Activated CD4-positive, alpha-beta memory T cell treated with anti-CD3 and anti-CD28 coated beads for 36 hours (primary cell): ENCODE data around the gene DHRS4. TPM values are rescaled to one million over a fixed set of nuclear protein-coding genes. Genes with fewer than 3 reads are reported as not detected.
"Not testable (repeated sequence)": the region's sequence is repeated elsewhere in the genome, so short reads cannot be mapped to it uniquely, and the experiment has no call there.

Experiments used
- CTCF ChIA-PET: fragments of 350-600 bp; sonication (Branson Sonifier 250); formaldehyde crosslinking; loops from one replicate; lab custom pipeline; 2021; ENCODE audit warnings: antibody characterized with exemption, inconsistent platforms; lab: Charles Lee
- POLR2A ChIA-PET: fragments of 350-600 bp; sonication (Branson Sonifier 250); formaldehyde crosslinking; loops from one replicate; lab custom pipeline; 2021; ENCODE audit warnings: antibody characterized with exemption; lab: Charles Lee
- DNase-seq: peaks from one replicate; pipeline ENCODE4 v3.0.0-alpha.2; 2020
- H3K27ac Mint-ChIP-seq: one replicate; pipeline ENCODE4 v1.8.0; 2021; ENCODE audit warnings: mixed read lengths
- H3K27me3 Mint-ChIP-seq: one replicate; pipeline ENCODE4 v1.8.0; 2021; ENCODE audit warnings: mixed read lengths
- H3K36me3 Mint-ChIP-seq: one replicate; pipeline ENCODE4 v1.8.0; 2021; ENCODE audit warnings: mixed read lengths
- H3K4me1 Mint-ChIP-seq: one replicate; pipeline ENCODE4 v1.8.0; 2021; ENCODE audit warnings: low read depth, mixed read lengths
- H3K4me3 Mint-ChIP-seq: one replicate; pipeline ENCODE4 v1.8.0; 2021; ENCODE audit warnings: mild to moderate bottlenecking, mixed read lengths
- H3K9me3 Mint-ChIP-seq: one replicate; pipeline ENCODE4 v1.8.0; 2021; ENCODE audit warnings: mixed read lengths
- intact Hi-C: fragments of 100-400 bp; cut with micrococcal nuclease; formaldehyde crosslinking; loops from one replicate; pipeline ENCODE4 v1.15.1; 2023
- total RNA-seq, 2 experiments: library from RNA; stranded (reverse); gene quantifications; one replicate each; pipeline ENCODE4 v1.2.3, GENCODE V29; 2021

Gene DHRS4
- total RNA-seq, 2 experiments from 2014 or later: 25.7 to 27.0 TPM

DNA sequence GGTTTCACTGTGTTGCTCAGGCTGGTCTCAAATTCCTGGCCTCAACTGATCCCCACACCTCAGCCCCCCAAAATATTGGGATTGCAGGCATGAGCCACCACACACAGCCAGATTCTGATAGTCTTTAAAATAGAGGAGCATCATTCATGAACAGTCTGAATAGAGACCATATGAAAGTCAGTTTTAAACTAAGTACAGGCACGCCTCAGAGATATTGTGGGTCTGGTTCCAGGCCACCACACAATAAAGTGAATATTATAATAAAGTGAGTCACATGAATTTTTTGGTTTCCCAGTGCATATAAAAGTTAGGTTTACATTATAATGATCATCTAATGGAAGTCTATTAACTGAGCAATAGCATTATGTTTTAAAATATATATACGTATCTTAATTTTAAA lies 8.1 kb downstream of the DHRS4 start:
- H3K27me3 Mint-ChIP-seq, H3K4me3 Mint-ChIP-seq: not testable (repeated sequence)

DNA sequence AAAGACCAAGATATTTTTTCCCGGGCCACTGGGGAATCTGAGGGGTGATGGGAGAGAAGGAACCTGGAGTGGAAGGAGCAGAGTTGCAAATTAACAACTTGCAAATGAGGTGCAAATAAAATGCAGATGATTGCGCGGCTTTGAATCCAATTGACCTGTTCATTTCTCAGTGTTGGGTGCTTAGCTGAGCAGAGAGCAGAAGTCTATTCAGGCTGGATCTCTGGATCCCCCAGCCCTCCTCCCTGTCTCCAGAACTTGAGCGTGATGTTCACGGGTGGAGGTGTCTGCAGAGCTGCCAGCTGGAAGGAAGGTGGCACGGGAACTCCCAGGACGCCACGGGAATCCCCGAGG lies 15.5 kb downstream of the DHRS4 start:
- DNase-seq, H3K27ac Mint-ChIP-seq, H3K27me3 Mint-ChIP-seq, intact Hi-C loops, H3K4me3 Mint-ChIP-seq, H3K4me1 Mint-ChIP-seq, H3K36me3 Mint-ChIP-seq, POLR2A ChIA-PET, H3K9me3 Mint-ChIP-seq, CTCF ChIA-PET: not testable (repeated sequence)

More for the DNA sequence above, 8.1 kb downstream of the DHRS4 start:
- H3K27ac Mint-ChIP-seq, H3K36me3 Mint-ChIP-seq, H3K4me1 Mint-ChIP-seq, intact Hi-C loops, H3K9me3 Mint-ChIP-seq, CTCF ChIA-PET, DNase-seq, POLR2A ChIA-PET: not testable (repeated sequence)

DNA sequence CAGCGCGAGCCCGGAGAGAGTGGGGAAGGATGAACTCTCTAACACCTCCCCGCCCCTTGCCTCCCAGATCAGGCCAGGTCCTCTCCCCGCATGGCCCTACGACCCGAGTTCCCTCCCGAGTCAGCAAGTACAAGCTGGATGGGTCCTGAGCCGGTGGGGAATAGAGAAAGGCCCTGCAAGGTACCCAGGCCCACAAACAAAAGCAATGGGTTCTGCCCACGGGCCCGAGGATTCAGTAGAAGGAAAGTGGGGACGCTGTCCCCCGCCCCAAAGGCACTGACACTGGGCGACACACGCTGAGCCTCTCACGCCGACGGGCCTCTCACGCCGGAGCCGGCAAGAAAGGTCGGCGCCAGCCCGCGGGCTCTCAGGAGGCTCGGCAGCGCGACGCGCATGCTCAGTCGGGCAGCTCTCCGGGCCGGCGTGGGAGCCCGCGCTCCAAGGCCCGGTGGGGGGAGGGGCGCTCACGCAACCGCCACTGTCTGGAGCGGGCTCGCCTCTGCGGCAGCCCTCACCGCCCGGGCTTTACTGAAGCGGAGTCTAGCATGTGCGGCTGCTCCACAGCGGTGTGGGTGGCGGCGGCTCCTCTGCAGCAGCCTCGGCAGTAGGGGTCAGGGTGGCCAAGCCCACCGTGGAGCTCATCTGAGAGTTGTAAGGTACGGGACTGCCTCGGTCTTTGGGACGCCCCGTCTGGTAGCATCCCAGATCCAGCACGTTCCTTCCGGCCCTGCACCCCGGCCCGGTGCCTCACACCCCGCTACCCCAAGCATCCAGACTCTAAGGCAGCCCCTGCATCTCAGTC lies 16.1 kb downstream of the DHRS4 start:
- intact Hi-C loops, H3K27me3 Mint-ChIP-seq, H3K36me3 Mint-ChIP-seq, H3K27ac Mint-ChIP-seq, CTCF ChIA-PET, H3K9me3 Mint-ChIP-seq, H3K4me1 Mint-ChIP-seq, POLR2A ChIA-PET: not testable (repeated sequence)
- DNase-seq: peak; percentile 71
- peak overlapping the region; percentile 43 for H3K4me3 Mint-ChIP-seq

DNA sequence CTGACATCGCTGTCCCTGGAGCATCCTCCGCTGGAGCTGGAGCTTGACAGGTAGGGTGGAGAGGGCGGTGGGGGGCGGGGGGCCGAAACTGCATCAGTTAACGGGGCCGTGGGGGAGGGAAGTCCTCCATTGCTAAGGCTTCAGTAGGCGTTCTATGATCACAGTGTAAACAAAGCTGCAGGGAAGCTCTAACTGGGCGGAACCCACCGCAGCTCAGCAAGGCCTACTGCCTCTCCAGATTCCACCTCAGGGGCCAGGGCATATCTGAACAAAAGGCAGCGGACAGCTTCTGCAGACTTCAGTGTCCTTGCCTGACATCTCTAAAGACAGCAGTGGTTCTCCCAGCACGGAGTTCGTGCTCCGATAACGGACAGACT lies 16.7 kb downstream of the DHRS4 start:
- DNase-seq, intact Hi-C loops, POLR2A ChIA-PET, H3K4me1 Mint-ChIP-seq, H3K4me3 Mint-ChIP-seq, CTCF ChIA-PET, H3K27me3 Mint-ChIP-seq, H3K36me3 Mint-ChIP-seq, H3K9me3 Mint-ChIP-seq, H3K27ac Mint-ChIP-seq: not testable (repeated sequence)

DNA sequence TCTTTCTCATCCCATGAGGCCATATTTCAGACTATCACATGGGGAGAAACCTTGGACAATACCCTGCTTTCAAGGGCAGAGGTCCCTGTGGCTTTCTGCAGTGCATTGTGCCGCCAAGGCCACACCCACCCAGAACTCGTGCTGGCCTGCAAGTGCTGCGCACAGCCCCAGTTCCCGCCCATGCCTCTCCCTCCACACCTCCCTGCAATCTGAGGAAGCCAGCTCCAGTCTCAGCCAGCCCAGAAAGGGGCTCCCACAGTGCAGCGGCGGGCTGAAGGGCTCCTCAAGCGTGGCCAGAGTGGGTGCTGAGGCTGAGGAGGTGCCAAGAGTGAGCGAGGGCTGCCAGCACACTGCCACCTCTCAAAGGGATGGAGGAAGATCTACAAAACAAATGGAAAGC lies 19.6 kb downstream of the DHRS4 start:
- H3K27ac Mint-ChIP-seq, H3K27me3 Mint-ChIP-seq, H3K36me3 Mint-ChIP-seq, H3K4me3 Mint-ChIP-seq, POLR2A ChIA-PET, H3K4me1 Mint-ChIP-seq, DNase-seq, H3K9me3 Mint-ChIP-seq, intact Hi-C loops, CTCF ChIA-PET: not testable (repeated sequence)

DNA sequence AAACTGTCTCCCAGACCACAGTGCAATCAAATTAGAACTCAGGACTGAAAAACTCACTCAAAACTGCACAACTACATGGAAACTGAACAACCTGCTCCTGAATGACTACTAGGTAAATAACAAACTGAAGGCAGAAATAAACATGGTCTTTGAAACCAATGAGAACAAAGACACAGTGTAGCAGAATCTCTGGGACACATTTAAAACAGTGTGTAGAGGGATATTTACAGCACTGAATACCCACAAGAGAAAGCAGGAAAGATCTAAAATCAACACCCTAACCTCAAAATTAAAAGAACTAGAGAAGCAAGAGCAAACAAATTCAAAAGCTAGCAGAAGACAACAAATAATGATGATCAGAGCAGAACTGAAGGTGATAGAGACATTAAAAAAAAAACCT lies 20.5 kb downstream of the DHRS4 start:
- POLR2A ChIA-PET, H3K4me1 Mint-ChIP-seq, H3K4me3 Mint-ChIP-seq, H3K27me3 Mint-ChIP-seq, intact Hi-C loops, H3K9me3 Mint-ChIP-seq, DNase-seq, H3K27ac Mint-ChIP-seq, H3K36me3 Mint-ChIP-seq: not testable (repeated sequence)
- CTCF ChIA-PET: interaction anchor here (0.8 to 2.4 kb wide), 2 partner anchors 116 to 134 kb away, joined by 3 to 8 read pairs; no protein-coding TSS in a partner anchor

DNA sequence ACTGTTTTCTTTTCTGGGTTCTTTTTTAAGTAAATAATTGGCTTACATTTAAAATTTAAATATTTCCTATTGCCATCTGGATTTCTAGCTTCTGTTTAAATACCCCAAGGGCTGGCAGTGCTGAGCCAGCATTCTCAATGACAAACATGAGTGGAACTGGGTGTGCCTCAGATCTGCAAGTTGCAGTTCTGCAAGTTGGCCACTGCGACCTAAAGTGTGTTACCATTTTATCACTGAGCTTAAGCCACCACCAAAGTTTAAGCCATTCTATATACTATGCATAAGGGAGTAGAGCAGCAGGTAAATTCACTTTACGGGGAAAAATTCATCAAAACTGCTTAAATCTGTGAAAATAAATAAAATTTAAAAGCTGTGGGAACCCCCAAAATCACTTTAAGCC lies 23.6 kb downstream of the DHRS4 start:
- CTCF ChIA-PET, H3K27ac Mint-ChIP-seq, H3K9me3 Mint-ChIP-seq, H3K27me3 Mint-ChIP-seq, POLR2A ChIA-PET, H3K4me1 Mint-ChIP-seq, H3K36me3 Mint-ChIP-seq, DNase-seq, H3K4me3 Mint-ChIP-seq, intact Hi-C loops: not testable (repeated sequence)

DNA sequence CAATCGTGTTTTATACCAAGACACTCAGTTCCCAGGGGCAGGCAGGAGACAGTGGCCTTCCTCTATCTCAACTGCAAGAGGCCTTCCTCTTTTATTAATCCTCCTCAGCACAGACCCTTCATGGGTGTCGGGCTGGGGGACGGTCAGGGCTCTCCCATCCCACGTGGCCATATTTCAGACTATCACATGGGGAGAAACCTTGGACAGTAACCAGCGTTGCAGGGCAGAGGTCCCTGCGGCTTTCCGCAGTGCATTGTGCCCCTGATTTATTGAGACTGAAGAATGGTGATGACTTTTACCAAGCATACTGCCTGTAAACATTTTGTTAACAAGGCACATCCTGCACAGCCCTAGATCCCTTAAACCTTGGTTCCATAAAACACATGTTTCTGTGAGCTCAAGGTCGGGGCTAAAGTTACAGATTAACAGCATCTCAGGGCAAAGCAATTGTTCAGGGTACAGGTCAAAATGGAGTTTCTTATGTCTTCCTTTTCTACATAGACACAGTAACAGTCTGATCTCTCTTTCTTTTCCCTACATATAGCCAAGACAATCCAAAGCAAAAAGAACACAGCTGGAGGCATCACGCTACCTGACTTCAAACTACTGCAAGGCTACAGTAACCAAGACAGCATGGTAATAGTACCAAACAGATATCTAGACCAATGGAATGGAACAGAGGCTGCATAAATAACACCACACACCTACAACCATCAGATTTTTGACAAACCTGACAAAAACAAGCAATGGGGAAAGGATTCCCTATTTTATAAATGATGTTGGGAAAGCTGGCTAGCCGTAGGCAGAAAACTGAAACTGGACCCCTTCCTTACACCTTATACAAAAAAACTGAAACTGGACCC lies 28.6 kb downstream of the DHRS4 start:
- H3K27me3 Mint-ChIP-seq, DNase-seq, H3K4me3 Mint-ChIP-seq, POLR2A ChIA-PET, CTCF ChIA-PET, H3K27ac Mint-ChIP-seq, H3K36me3 Mint-ChIP-seq, H3K9me3 Mint-ChIP-seq, H3K4me1 Mint-ChIP-seq: not testable (repeated sequence)
- intact Hi-C loops: loop anchor here (10.0 kb wide), 1 partner anchor 113 kb away; the partner anchor contains the start of gene PCK2

DNA sequence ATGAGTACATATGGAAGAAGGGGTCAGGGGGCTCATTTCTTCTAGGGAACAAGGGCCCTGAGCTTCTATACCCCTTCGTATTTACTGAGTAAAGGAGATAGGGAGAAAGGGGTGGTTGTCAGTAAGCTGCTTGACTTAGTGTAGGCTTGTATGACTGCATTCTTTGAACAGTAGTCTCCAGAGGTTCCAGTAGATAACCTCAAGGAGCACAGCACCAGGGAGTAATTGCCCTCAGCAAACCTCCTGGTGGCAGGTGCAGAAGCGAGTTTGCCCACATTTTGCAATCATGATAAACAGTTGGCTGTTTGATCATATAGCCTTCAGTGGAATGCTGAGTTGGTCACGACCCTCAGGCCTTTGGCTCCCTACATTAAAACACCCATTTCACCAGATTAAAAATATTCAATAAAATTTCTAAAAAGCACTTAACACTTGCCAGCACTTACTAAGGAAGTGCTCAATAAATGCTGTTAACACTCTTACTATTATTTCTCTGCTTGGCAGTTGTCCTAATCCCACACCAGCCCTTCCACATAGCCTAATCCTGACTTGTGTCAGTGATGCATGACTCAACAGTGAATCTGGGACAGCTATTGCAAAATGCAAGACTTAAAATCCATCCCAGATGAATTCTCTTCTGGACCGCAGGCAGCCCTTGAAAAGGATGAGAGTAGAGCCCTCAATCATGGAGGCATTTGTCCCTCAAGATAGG lies 31.5 kb downstream of the DHRS4 start:
- CTCF ChIA-PET: no interaction called here
- POLR2A ChIA-PET: no interaction called here
- H3K4me3 Mint-ChIP-seq: no peak overlapping the region
- peaks cover 9% of the 10 kb centered on the region for H3K36me3 Mint-ChIP-seq
- intact Hi-C loops: loop anchor here (10.0 kb wide), 1 partner anchor 110 kb away; the partner anchor contains the start of gene PCK2
- H3K27me3 Mint-ChIP-seq: no peaks in the 10 kb centered on the region
- H3K4me1 Mint-ChIP-seq: peaks cover 19% of the 10 kb centered on the region
- DNase-seq: no peak
- H3K27ac Mint-ChIP-seq: no peak overlapping the region
- H3K9me3 Mint-ChIP-seq: no peaks in the 10 kb centered on the region

DNA sequence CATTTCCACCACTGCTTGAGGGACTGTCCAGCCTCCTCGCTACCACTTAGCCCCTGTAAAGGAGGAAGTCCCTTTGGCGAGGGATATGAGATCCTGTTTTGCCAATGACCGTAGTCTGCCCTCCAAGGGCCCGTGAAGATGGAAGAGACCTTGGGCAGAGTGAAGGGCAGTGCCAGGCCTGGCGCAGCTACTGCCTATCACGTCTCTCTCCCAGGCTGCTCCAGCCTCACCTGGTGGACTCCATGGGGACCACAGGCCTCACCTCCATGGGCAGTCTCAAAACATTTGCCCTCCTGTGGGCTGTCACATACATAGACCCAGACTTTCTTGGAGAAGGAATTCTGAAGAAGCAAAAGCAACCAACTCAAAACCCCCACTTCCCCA lies 34.6 kb downstream of the DHRS4 start:
- peak overlapping the region; percentile 60 for H3K4me3 Mint-ChIP-seq
- POLR2A ChIA-PET, H3K9me3 Mint-ChIP-seq: not testable (repeated sequence)

DNA sequence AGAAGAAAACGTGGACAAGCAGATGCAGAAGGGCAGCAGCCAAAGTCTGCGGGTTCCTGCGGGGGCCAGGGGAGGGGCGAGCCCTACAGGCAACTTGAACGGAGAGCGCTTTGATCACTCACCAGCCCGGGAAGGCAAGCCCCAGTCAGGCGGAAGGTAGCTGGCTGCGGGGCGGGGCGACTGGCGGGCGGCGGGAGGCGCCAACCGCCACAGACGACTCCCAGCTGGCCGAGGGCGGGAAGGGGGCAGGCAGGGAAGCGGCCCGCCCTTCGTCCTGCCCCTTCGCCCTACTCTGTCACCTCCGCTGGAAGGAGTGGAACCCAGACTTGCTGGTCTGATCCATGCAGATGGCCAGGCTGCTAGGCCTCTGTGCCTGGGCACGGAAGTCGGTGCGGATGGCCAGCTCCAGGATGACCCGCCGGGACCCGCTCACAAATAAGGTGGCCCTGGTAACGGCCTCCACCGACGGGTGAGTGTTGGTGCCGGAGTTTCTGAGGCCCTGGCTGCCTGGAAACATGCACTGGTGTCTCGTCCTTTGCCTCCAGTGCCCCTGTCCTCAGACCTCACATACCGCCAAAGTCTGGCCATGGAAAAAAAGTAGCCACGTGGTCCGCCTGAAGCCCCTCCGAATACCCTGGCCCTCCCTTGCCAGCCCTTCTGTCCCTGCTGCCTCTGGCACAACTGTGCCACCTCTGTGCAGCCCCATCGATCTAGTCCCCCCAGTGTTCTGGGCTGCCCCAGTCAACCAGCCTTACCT lies 35.2 kb downstream of the DHRS4 start, which contains the start of gene DHRS4L2:
DHRS4L2 (plus strand) TSS at position 323 of the 757 bp plus-strand sequence; CDS start at position 342, 19 bp downstream.
- H3K27me3 Mint-ChIP-seq, H3K9me3 Mint-ChIP-seq, H3K36me3 Mint-ChIP-seq, POLR2A ChIA-PET: not testable (repeated sequence)
- intact Hi-C loops: loop anchor here (10.0 kb wide), 1 partner anchor 106 kb away; the partner anchor contains the start of gene PCK2
- Mint-ChIP-seq H3K4me3 (peak within 1 kb of the TSS; percentile 82), H3K27ac (peak within 1 kb of the TSS; percentile 79), H3K4me1 (peaks cover 20% of the 10 kb centered on the region)
- CTCF ChIA-PET: interaction anchor here (0.8 to 1.7 kb wide), 5 partner anchors 26 to 253 kb away, joined by 3 to 7 read pairs (median 4); partner anchors contain the start of genes DCAF11, NRL and TINF2
- peak; percentile 92 for DNase-seq

More for the DNA sequence above, 34.6 kb downstream of the DHRS4 start:
- not testable (repeated sequence) for H3K27me3 Mint-ChIP-seq, H3K36me3 Mint-ChIP-seq, DNase-seq
- CTCF ChIA-PET: interaction anchor here (1.0 to 1.7 kb wide), 2 partner anchors 102 to 126 kb away, joined by 4 to 7 read pairs; partner anchors contain the start of genes DCAF11 and NRL
- H3K27ac Mint-ChIP-seq: peak overlapping the region; percentile 60
- intact Hi-C loops: loop anchor here (10.0 kb wide), 1 partner anchor 107 kb away; the partner anchor contains the start of gene PCK2
- peaks cover 20% of the 10 kb centered on the region for H3K4me1 Mint-ChIP-seq
